Gastrocnemius medialis (tissue), 4 donors: Measurements from ENCODE around the gene CRYM. TPM values are rescaled to one million over a fixed set of nuclear protein-coding genes. Genes with fewer than 3 reads are reported as not detected.
A peak's percentile ranks its signal among the peaks of the same experiment; 100 is the strongest.
"Not testable (repeated sequence)": the region's sequence is repeated elsewhere in the genome, so short reads cannot be mapped to it uniquely, and the experiment has no call there.

Source experiments
- ATAC-seq, 2 donors: fragments of 150-250 bp; one replicate each; pipeline ENCODE4 v1.9.1; 2016
- DNase-seq, 2 donors: peaks; one replicate each; pipeline ENCODE4 v3.0.0-alpha.2; 2019
- H3K27ac ChIP-seq, 4 donors: fragments of 200-600 bp; sonication (generic); 1 replicate in 1 of 4; 2 replicates in 3 of 4; pipeline ENCODE4 v1.5.1; 2016 to 2018; ENCODE audit warnings: mild to moderate bottlenecking in 2 of 4, moderate library complexity in 1 of 4
- H3K27me3 ChIP-seq, 3 donors: fragments of 200-600 bp; sonication (generic) in 2 of 3; 1 replicate in 1 of 3; 2 replicates in 2 of 3; pipeline versions ENCODE4 v1.5.1 to v1.6.0; 2016 to 2019; ENCODE audit warnings: mild to moderate bottlenecking in 1 of 3, moderate library complexity in 1 of 3
- H3K36me3 ChIP-seq, 2 donors: fragments of 200-600 bp; sonication (generic) in 1 of 2; one replicate each; pipeline ENCODE4 v1.5.1; 2017 to 2018
- H3K4me1 ChIP-seq, 2 donors: fragments of 200-600 bp; sonication (generic) in 1 of 2; one replicate each; pipeline ENCODE4 v1.5.1; 2016 to 2017; ENCODE audit warnings: mild to moderate bottlenecking in 2 of 2
- H3K4me3 ChIP-seq, 4 donors: fragments of 200-600 bp; sonication (generic) in 3 of 4; 1 replicate in 1 of 4; 2 replicates in 3 of 4; pipeline ENCODE4 v1.5.1; 2016 to 2019; ENCODE audit warnings: mild to moderate bottlenecking in 2 of 4
- H3K9me3 ChIP-seq, 3 donors: fragments of 200-600 bp; sonication (generic) in 2 of 3; 1 replicate in 1 of 3; 2 replicates in 2 of 3; pipeline ENCODE4 v1.5.1; 2016 to 2019
- CTCF ChIP-seq, 5 experiments: fragments of 450-650 bp in 3 of 5; fragments of 200-600 bp in 2 of 5; sonication (generic) in 2 of 5; IDR thresholded peaks in 4 of 5; conservative IDR thresholded peaks in 1 of 5; 1 replicate in 4 of 5; 2 replicates in 1 of 5; pipeline ENCODE4 v1.5.1; 2016 to 2019; ENCODE audit warnings: antibody characterized with exemption in 5 of 5, mild to moderate bottlenecking in 3 of 5, moderate library complexity in 3 of 5
- POLR2A ChIP-seq, 2 donors: fragments of 450-650 bp; IDR thresholded peaks; one replicate each; pipeline ENCODE4 v1.6.1; 2017; ENCODE audit warnings: antibody characterized with exemption in 2 of 2, mild to moderate bottlenecking in 2 of 2, moderate library complexity in 2 of 2
- in situ Hi-C, 4 donors: fragments of 200-750 bp; cut with MboI; loops; one replicate each; pipeline versions ENCODE4 v1.15.0 to v1.8.0; 2017; ENCODE audit warnings: low sequenced_read_pairs in 4 of 4
- intact Hi-C: fragments of 100-400 bp; cut with DNase I; formaldehyde crosslinking; loops from one replicate; pipeline ENCODE4 v1.15.1; 2023; ENCODE audit warnings: low total_unique reads
- total RNA-seq, 4 donors: library from RNA; depleted of rRNA; stranded (reverse); fragments of >200 nt; gene quantifications; one replicate each; pipeline versions ENCODE4 v1.1.0 to v1.2.3, GENCODE V29; 2016

Gene CRYM
- total RNA-seq, 4 donors from 2014 or later: not detected

- ATAC-seq (no peak), DNase-seq (no peak)
- H3K9me3 ChIP-seq: no peaks in the 10 kb centered on the region
- intact Hi-C loops (no loop called here), in situ Hi-C loops (no loop called here)
- TF ChIP-seq POLR2A (IDR thresholded peaks at IDR 0.05) (no peak), CTCF (IDR thresholded peaks at IDR 0.05 in 4 of 5, conservative IDR thresholded peaks at IDR 0.05 in 1 of 5) (no peak)
- no peaks in the 10 kb centered on the region for H3K36me3 ChIP-seq
- peak overlapping the region in 1 of 4 donors; percentile 63 for H3K4me3 ChIP-seq
- peaks cover 0 to 5% (median 0%) of the 10 kb centered on the region in 3 donors for H3K27me3 ChIP-seq
- no peak overlapping the region for H3K27ac ChIP-seq
- no peaks in the 10 kb centered on the region for H3K4me1 ChIP-seq
Measured at GRCh38 chr16:21302454-21302853, 24.4 kb upstream of the CRYM start.

- ATAC-seq: no peak
- no peaks in the 10 kb centered on the region for H3K9me3 ChIP-seq
- in situ Hi-C loops: no loop called here
- H3K36me3 ChIP-seq: no peaks in the 10 kb centered on the region
- no peaks in the 10 kb centered on the region for H3K4me1 ChIP-seq
- TF ChIP-seq CTCF (IDR thresholded peaks at IDR 0.05 in 4 of 5, conservative IDR thresholded peaks at IDR 0.05 in 1 of 5) (no peak), POLR2A (IDR thresholded peaks at IDR 0.05) (no peak)
- intact Hi-C loops: no loop called here
- H3K4me3 ChIP-seq: peak overlapping the region; percentile 63 to 72 (median 66)
- H3K27ac ChIP-seq: peak overlapping the region in 2 of 4 donors; percentile 3 to 62
- no peak for DNase-seq
- H3K27me3 ChIP-seq: peaks cover 0 to 5% (median 0%) of the 10 kb centered on the region in 3 donors
Measured at GRCh38 chr16:21301895-21302291, 23.8 kb upstream of the CRYM start.

GRCh38 chr16:21301168-21301894, 23.2 kb upstream of the CRYM start:
- H3K36me3 ChIP-seq: no peaks in the 10 kb centered on the region
- H3K27ac ChIP-seq: peak overlapping the region; percentile 48 to 70 (median 66)
- no peaks in the 10 kb centered on the region for H3K4me1 ChIP-seq
- H3K4me3 ChIP-seq: peak overlapping the region; percentile 63 to 72 (median 66)
- DNase-seq (peak; percentile 49), ATAC-seq (peak; percentile 31 to 34)
- TF ChIP-seq CTCF (IDR thresholded peaks at IDR 0.05 in 4 of 5, conservative IDR thresholded peaks at IDR 0.05 in 1 of 5): peak in 1 of 5 experiments; percentile 21
- TF ChIP-seq POLR2A (IDR thresholded peaks at IDR 0.05): peak; percentile 15 to 26
- no peaks in the 10 kb centered on the region for H3K9me3 ChIP-seq
- in situ Hi-C loops (no loop called here), intact Hi-C loops (no loop called here)
- peaks cover 0 to 5% (median 0%) of the 10 kb centered on the region in 3 donors for H3K27me3 ChIP-seq

GRCh38 chr16:21300309-21301167, 22.4 kb upstream of the CRYM start:
- Histone ChIP-seq H3K27me3 (peaks cover 0 to 5% (median 0%) of the 10 kb centered on the region in 3 donors), H3K36me3 (no peaks in the 10 kb centered on the region), H3K27ac (peak overlapping the region; percentile 48 to 70 (median 66)), H3K4me3 (peak overlapping the region; percentile 63 to 72 (median 66)), H3K4me1 (no peaks in the 10 kb centered on the region), H3K9me3 (no peaks in the 10 kb centered on the region)
- ATAC-seq: peak; percentile 99 to 100
- intact Hi-C loops: loop anchor here (1.0 kb wide), 2 partner anchors 112 to 142 kb away; partner anchors contain the start of gene LDAF1
- peak; percentile 91 to 92 for DNase-seq
- TF ChIP-seq CTCF (IDR thresholded peaks at IDR 0.05 in 4 of 5, conservative IDR thresholded peaks at IDR 0.05 in 1 of 5): peak; percentile 53 to 80 (median 72)
- TF ChIP-seq POLR2A (IDR thresholded peaks at IDR 0.05): peak; percentile 10 to 34
- in situ Hi-C loops: no loop called here

- in situ Hi-C loops: loop anchor here in 3 of 4 donors (10.0 to 25.0 kb wide), 3 partner anchors 102 to 427 kb away; no protein-coding TSS in a partner anchor
- H3K4me3 ChIP-seq, H3K4me1 ChIP-seq, H3K36me3 ChIP-seq, H3K9me3 ChIP-seq, DNase-seq, intact Hi-C loops, H3K27ac ChIP-seq, ATAC-seq: not testable (repeated sequence)
- peaks cover 12 to 42% (median 30%) of the 10 kb centered on the region in 3 donors for H3K27me3 ChIP-seq
Measured at GRCh38 chr16:21289789-21290188, 11.7 kb upstream of the CRYM start.
